ENCODE measurements around the gene STK39. TPM values are rescaled to one million over a fixed set of nuclear protein-coding genes. Genes with fewer than 3 reads are reported as not detected.
"Not testable (repeated sequence)": the region's sequence is repeated elsewhere in the genome, so short reads cannot be mapped to it uniquely, and the experiment has no call there.

STK39 gene
- total RNA-seq, 1 donor, result 18.1 TPM

DNA sequence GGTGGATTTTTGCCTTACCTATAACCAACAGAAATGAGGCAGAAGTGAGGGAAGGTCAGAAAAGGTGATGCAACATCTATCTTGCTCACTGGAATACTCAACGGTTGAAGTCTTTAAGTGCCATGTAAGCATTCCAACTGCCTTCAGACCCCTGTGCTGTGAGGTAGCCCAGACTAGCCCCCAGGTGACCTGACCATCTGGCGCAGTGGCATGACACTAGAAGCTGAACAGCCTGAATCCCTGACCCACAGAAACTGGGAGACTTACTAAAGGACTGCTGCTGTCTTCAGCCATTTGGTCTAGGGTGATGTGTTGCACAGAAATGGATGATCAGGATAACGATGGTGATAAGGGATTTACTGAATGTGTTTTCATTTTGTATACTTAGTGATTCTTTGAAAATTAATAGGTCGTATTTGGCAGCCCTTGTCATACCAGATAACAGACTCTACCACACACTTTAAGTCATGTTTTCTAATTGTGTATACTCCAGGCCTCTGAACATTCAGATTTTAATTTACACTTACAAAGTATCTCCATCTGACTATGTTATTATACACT, 161.5 kb downstream of the STK39 start:
- Histone ChIP-seq H3K4me2 (ENCODE audit: insufficient read depth, low read length) (no peak overlapping the region), H4K20me1 (ENCODE audit: insufficient read depth, low read length) (no peaks in the 10 kb centered on the region), H3K79me2 (ENCODE audit: insufficient read depth, low read length) (no peaks in the 10 kb centered on the region), H3K27me3 (ENCODE audit: insufficient read depth, low read length) (no peaks in the 10 kb centered on the region), H3K4me3 (ENCODE audit: insufficient read depth, low read length) (no peak overlapping the region), H3K36me3 (ENCODE audit: insufficient read depth, low read length) (no peaks in the 10 kb centered on the region), H2AFZ (ENCODE audit: low read length) (no peak overlapping the region), H3K4me1 (ENCODE audit: insufficient read depth, low read length) (no peaks in the 10 kb centered on the region), H3K27ac (ENCODE audit: low read depth, low read length) (no peak overlapping the region), H3K9me3 (ENCODE audit: low read depth, low read length) (no peaks in the 10 kb centered on the region)
- DNase-seq (ENCODE audit: insufficient read length, low spot score, missing footprints), result no peak
- TF ChIP-seq, protein P1, sequence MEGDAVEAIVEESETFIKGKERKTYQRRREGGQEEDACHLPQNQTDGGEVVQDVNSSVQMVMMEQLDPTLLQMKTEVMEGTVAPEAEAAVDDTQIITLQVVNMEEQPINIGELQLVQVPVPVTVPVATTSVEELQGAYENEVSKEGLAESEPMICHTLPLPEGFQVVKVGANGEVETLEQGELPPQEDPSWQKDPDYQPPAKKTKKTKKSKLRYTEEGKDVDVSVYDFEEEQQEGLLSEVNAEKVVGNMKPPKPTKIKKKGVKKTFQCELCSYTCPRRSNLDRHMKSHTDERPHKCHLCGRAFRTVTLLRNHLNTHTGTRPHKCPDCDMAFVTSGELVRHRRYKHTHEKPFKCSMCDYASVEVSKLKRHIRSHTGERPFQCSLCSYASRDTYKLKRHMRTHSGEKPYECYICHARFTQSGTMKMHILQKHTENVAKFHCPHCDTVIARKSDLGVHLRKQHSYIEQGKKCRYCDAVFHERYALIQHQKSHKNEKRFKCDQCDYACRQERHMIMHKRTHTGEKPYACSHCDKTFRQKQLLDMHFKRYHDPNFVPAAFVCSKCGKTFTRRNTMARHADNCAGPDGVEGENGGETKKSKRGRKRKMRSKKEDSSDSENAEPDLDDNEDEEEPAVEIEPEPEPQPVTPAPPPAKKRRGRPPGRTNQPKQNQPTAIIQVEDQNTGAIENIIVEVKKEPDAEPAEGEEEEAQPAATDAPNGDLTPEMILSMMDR (IDR thresholded peaks at IDR 0.05; ENCODE audit: extremely low read depth, low read depth, low read length), result no peak

DNA sequence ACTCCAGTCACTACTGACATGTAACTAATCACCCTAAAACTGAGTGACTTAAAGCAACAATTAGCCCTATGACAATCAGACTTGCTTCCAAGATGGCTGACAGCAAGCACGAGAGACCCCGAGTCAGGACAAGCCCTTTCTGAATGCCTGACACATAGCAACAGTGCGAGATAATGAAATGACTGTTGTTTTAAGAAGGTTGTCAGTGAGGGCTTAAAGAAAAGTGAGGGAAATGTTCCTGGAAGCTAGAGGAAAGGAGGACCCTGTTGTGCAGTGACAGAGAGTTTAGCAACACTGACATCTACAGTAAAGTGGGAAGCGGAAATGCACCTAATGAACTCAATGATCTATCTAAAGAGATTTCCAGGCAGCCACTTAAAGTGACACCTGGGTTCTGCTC, 163.1 kb downstream of the STK39 start:
- Histone ChIP-seq H3K4me3 (ENCODE audit: insufficient read depth, low read length) (no peak overlapping the region), H3K27me3 (ENCODE audit: insufficient read depth, low read length) (no peaks in the 10 kb centered on the region), H3K4me1 (ENCODE audit: insufficient read depth, low read length) (no peaks in the 10 kb centered on the region), H3K36me3 (ENCODE audit: insufficient read depth, low read length) (no peaks in the 10 kb centered on the region), H3K27ac (ENCODE audit: low read depth, low read length) (no peak overlapping the region), H3K4me2 (ENCODE audit: insufficient read depth, low read length) (no peak overlapping the region), H2AFZ (ENCODE audit: low read length) (no peak overlapping the region), H3K79me2 (ENCODE audit: insufficient read depth, low read length) (no peaks in the 10 kb centered on the region), H3K9me3 (ENCODE audit: low read depth, low read length) (no peaks in the 10 kb centered on the region), H4K20me1 (ENCODE audit: insufficient read depth, low read length) (no peaks in the 10 kb centered on the region)
- TF ChIP-seq, protein P1 (IDR thresholded peaks at IDR 0.05; ENCODE audit: extremely low read depth, low read depth, low read length), result no peak
- no peak for DNase-seq (ENCODE audit: insufficient read length, low spot score, missing footprints)

DNA sequence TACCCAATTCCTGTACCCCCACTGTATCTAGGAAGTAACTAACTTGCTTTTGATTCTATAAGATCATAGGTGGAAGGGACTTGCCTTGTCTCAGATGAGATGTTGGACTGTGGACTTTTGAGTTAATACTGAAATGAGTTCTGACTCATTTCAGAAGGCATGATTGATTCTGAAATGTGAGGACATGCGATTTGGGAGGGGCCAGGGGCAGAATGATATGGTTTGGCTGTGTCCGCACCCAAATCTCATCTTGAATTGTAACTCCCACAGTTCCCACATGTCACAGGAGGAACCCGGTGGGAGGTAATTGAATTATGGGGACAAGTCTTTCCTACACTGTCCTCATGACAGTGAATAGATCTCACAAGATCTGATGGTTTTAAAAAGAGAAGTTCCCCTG, 165.9 kb downstream of the STK39 start:
- H3K4me2 ChIP-seq (ENCODE audit: insufficient read depth, low read length); H3K36me3 ChIP-seq (ENCODE audit: insufficient read depth, low read length); H3K9me3 ChIP-seq (ENCODE audit: low read depth, low read length); H3K79me2 ChIP-seq (ENCODE audit: insufficient read depth, low read length); DNase-seq (ENCODE audit: insufficient read length, low spot score, missing footprints); H3K27me3 ChIP-seq (ENCODE audit: insufficient read depth, low read length); H3K4me3 ChIP-seq (ENCODE audit: insufficient read depth, low read length); H2AFZ ChIP-seq (ENCODE audit: low read length); H3K4me1 ChIP-seq (ENCODE audit: insufficient read depth, low read length); H4K20me1 ChIP-seq (ENCODE audit: insufficient read depth, low read length); H3K27ac ChIP-seq (ENCODE audit: low read depth, low read length): not testable (repeated sequence)

DNA sequence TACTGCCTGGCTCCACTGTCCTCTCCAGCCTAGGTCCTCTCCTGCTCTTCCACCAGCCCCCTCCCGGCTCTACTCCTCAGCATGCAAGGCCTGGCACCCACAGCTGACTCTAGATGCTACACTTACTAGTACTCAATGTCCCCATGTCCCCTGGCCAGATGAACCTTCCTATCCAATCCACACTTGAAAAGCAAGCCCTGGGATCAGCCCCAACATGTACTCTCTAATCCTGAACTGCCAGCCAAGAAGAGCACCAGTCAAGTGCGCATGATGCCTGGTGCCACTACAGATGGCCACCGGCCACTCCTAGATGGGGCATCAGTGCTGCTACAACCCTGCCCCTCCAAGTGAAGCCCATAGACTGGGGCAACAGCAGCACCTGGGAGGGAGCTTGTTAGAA, 168.2 kb downstream of the STK39 start:
- Histone ChIP-seq H3K4me2 (ENCODE audit: insufficient read depth, low read length) (no peak overlapping the region), H4K20me1 (ENCODE audit: insufficient read depth, low read length) (no peaks in the 10 kb centered on the region), H3K4me3 (ENCODE audit: insufficient read depth, low read length) (no peak overlapping the region)

More for the DNA sequence above, 168.2 kb downstream of the STK39 start:
- peaks cover 3% of the 10 kb centered on the region for H3K36me3 ChIP-seq (ENCODE audit: insufficient read depth, low read length)
- no peaks in the 10 kb centered on the region for H3K79me2 ChIP-seq (ENCODE audit: insufficient read depth, low read length)
- no peaks in the 10 kb centered on the region for H3K4me1 ChIP-seq (ENCODE audit: insufficient read depth, low read length)
- H2AFZ ChIP-seq (ENCODE audit: low read length), result no peak overlapping the region
- no peak for DNase-seq (ENCODE audit: insufficient read length, low spot score, missing footprints)
- no peaks in the 10 kb centered on the region for H3K9me3 ChIP-seq (ENCODE audit: low read depth, low read length)
- TF ChIP-seq, protein P1 (IDR thresholded peaks at IDR 0.05; ENCODE audit: extremely low read depth, low read depth, low read length), result no peak
- H3K27ac ChIP-seq (ENCODE audit: low read depth, low read length), result no peak overlapping the region
- no peaks in the 10 kb centered on the region for H3K27me3 ChIP-seq (ENCODE audit: insufficient read depth, low read length)

All from osteoblast (primary cell).